Measurements from ENCODE around the gene CADM4. TPM values are rescaled to one million over a fixed set of nuclear protein-coding genes. Genes with fewer than 3 reads are reported as not detected.
A peak's percentile ranks its signal among the peaks of the same experiment; 100 is the strongest.
"Not testable (repeated sequence)": the region's sequence is repeated elsewhere in the genome, so short reads cannot be mapped to it uniquely, and the experiment has no call there.

The CADM4 gene
- total RNA-seq, 1 experiment from 2014 or later: 3.1 TPM

GRCh38 chr19:43616306-43616705 lies 23.3 kb downstream of the CADM4 start:
- H3K27ac ChIP-seq: no peak overlapping the region
- peaks cover 15% of the 10 kb centered on the region for H3K36me3 ChIP-seq
- no peak overlapping the region for H3K4me3 ChIP-seq
- H3K4me1 ChIP-seq: no peaks in the 10 kb centered on the region
- no peaks in the 10 kb centered on the region for H3K27me3 ChIP-seq
- DNase-seq: no peak
- no peaks in the 10 kb centered on the region for H3K9me3 ChIP-seq (replicated peaks)

DNA sequence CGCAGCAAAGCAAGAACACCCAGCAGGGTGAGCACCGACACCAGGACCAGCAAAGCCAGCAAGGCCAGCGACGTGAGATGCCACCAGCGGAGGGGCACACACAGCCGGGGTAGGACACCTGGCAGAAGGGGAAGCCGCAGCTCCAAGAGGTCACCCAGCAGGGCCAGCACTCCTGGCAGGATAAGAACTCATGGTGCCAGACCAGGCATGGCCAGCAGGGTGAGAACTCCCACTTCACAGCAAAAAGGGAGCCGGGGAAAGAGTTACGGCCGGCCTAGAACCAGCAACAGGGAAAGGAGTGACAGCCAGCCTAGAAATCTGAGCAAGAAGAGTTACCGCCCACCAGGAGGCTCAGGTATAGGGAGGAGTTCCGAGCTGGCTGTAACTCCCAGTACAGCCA lies 27.3 kb downstream of the CADM4 start:
- peaks cover 18% of the 10 kb centered on the region for H3K36me3 ChIP-seq
- H3K9me3 ChIP-seq (replicated peaks): no peaks in the 10 kb centered on the region
- H3K4me1 ChIP-seq: no peaks in the 10 kb centered on the region
- DNase-seq: no peak
- H3K4me3 ChIP-seq: no peak overlapping the region
- no peaks in the 10 kb centered on the region for H3K27me3 ChIP-seq
- H3K27ac ChIP-seq: no peak overlapping the region

DNA sequence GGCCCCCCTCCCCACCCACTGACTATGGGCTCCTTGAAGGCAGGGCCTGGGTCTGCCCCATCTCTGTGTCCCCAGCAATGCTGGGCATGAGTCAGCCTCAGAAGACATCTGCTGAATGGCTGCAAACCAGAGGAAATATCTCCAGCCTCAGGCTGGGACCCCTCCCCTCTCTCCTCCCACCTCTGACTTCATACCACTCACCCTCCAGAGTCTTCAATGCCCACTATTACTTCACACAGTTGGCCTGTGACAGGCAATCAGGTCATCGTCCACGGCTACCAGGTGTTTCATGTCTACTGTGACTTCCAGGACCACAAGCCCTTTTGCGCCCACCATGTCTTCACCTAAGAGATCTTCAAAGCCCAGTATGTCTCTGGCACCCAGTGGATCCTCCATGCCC lies 27.9 kb downstream of the CADM4 start, which contains the start of gene SRRM5:
TSS of gene SRRM5 (plus strand) at position 301 of the 400 bp plus-strand sequence. CDS start at position 335, 34 bp downstream.
- Histone ChIP-seq H3K9me3 (replicated peaks) (no peaks in the 10 kb centered on the region), H3K27me3 (no peaks in the 10 kb centered on the region), H3K27ac (no peak within 1 kb of the TSS), H3K4me3 (no peak within 1 kb of the TSS), H3K4me1 (no peaks in the 10 kb centered on the region), H3K36me3 (peaks cover 18% of the 10 kb centered on the region)
- DNase-seq: no peak

DNA sequence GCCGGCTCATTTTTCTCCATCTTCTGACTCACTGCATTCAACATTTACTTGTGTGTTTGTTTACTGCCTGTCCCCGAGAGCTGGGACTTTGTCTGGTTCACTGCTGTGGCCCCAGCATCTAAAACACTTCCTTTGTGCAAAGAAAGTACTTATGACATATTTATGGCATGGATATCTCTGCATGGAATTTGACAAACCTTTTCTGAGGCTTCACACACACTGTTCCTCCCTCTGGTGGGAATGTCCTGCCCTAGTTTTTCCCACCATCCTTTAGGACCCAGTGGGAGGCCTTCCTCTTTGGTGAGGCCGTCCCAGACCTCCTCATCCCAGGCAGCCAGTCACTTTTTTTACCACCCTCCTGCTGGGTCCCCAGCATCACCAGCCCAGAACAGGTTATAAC lies 29.2 kb downstream of the CADM4 start:
- no peak overlapping the region for H3K27ac ChIP-seq
- H3K4me3 ChIP-seq: no peak overlapping the region
- DNase-seq: no peak
- H3K36me3 ChIP-seq: peaks cover 18% of the 10 kb centered on the region
- H3K4me1 ChIP-seq: no peaks in the 10 kb centered on the region
- no peaks in the 10 kb centered on the region for H3K9me3 ChIP-seq (replicated peaks)
- H3K27me3 ChIP-seq: no peaks in the 10 kb centered on the region

DNA sequence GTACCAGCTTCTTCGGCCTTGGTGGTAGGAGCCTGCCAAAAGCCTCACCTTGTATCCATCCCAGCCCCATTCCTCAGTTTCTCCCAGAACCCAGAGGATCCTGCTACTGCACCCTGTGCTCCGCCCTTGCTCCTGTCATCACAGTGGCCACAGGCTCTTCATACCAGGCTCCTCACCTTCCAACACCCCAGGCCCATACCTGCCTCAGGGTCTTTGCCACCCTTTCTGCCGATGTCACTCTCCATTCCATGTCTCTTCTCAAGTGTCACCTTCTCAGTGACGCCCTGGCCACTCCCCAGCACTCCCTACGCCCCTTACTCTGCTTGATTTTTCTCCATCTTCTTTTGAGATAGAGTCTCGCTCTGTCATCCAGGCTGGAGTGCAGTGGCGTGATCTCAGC lies 29.8 kb downstream of the CADM4 start:
- Histone ChIP-seq H3K27ac (no peak overlapping the region), H3K4me3 (no peak overlapping the region), H3K36me3 (peaks cover 18% of the 10 kb centered on the region), H3K9me3 (replicated peaks) (no peaks in the 10 kb centered on the region), H3K27me3 (no peaks in the 10 kb centered on the region), H3K4me1 (no peaks in the 10 kb centered on the region)
- no peak for DNase-seq

DNA sequence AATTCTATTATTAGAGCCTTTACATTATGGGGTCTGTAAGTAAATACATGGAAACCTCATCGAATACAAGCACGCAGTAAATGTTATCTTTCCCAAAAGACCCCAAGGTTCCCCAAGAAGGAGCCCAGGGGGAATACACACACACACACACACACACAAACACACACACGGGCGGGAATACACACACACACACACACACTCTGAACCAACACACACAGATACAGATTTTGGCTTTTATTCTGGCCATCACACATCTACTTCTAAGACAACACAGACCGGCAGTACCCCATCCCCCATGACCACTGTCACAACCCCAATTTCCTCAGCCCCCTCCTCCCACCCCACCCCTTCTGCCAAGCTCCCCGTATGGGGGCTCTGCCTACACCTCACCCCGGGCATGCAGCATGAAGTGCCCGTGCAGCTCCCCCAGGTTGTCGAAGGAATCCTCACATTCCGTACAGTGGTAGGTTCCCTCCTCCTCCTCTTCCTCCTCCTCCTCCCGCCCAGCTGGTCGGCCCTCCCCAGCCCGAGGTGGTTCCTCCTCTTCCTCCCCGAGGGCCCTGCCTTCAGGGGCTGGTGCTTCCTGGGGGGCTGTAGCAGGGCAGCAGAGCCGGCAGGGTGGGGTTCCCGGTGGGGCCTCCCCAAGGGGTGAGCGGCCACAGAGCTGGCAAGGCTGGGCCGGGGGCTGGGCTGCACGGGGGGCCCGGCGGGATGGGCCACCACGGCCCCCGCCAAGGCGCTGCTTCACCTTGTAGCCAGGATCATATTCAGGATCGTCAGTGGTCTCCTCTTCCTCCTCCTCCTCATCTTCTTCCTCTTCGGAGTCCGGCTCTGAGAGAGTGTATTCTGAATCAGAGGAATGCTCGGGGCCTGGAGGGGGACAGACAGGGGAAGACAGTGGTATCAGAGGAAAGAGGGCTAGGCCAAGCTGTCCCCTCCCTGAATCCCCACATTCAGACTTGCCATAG lies 32.1 kb downstream of the CADM4 start:
- Histone ChIP-seq H3K36me3 (peaks cover 13% of the 10 kb centered on the region), H3K9me3 (replicated peaks) (no peaks in the 10 kb centered on the region), H3K27me3 (no peaks in the 10 kb centered on the region), H3K27ac (no peak overlapping the region), H3K4me1 (no peaks in the 10 kb centered on the region), H3K4me3 (no peak overlapping the region)
- no peak for DNase-seq

DNA sequence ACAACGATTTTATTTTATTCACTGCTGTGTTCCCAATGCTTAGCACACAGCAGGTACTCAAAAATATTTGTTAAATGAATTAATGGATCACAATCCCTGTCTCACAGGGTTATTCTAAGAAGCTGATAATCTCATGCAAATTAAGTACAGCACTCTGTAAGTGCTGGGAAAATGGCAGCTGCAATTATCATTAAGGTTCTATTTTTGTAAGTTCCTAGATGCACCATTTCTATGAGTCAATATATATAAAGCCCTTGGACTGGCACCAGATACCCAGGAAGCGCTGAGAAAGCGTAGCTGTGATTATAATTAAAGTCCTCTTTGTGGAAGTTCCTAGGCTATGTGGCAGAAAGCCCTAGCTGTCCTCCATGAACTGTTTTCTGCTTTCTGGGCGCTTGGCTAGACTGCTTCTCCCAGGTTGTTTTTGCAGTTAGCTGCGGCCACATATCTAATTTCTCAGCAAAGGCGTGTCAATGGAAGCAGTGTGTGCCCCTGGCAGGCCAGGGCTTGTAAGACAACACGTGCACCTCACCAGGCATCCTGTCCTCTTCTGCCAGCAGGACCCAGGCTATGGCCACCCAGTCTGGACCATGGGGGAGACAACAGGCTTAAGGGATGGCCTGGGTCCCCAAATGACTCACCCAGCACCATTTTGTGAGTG lies 33.0 kb downstream of the CADM4 start:
- Histone ChIP-seq H3K27me3 (no peaks in the 10 kb centered on the region), H3K27ac (no peak overlapping the region), H3K4me3 (no peak overlapping the region), H3K4me1 (no peaks in the 10 kb centered on the region), H3K36me3 (peaks cover 6% of the 10 kb centered on the region), H3K9me3 (replicated peaks) (no peaks in the 10 kb centered on the region)
- DNase-seq: no peak

GRCh38 chr19:43605875-43606568 lies 33.6 kb downstream of the CADM4 start:
- Histone ChIP-seq H3K36me3 (peaks cover 5% of the 10 kb centered on the region), H3K4me3 (no peak overlapping the region), H3K27me3 (no peaks in the 10 kb centered on the region), H3K27ac (no peak overlapping the region), H3K9me3 (replicated peaks) (no peaks in the 10 kb centered on the region), H3K4me1 (no peaks in the 10 kb centered on the region)
- no peak for DNase-seq

GRCh38 chr19:43600326-43600725 lies 39.3 kb downstream of the CADM4 start:
- not testable (repeated sequence) for H3K4me3 ChIP-seq; DNase-seq; H3K27me3 ChIP-seq; H3K4me1 ChIP-seq; H3K36me3 ChIP-seq; H3K9me3 ChIP-seq (replicated peaks); H3K27ac ChIP-seq

DNA sequence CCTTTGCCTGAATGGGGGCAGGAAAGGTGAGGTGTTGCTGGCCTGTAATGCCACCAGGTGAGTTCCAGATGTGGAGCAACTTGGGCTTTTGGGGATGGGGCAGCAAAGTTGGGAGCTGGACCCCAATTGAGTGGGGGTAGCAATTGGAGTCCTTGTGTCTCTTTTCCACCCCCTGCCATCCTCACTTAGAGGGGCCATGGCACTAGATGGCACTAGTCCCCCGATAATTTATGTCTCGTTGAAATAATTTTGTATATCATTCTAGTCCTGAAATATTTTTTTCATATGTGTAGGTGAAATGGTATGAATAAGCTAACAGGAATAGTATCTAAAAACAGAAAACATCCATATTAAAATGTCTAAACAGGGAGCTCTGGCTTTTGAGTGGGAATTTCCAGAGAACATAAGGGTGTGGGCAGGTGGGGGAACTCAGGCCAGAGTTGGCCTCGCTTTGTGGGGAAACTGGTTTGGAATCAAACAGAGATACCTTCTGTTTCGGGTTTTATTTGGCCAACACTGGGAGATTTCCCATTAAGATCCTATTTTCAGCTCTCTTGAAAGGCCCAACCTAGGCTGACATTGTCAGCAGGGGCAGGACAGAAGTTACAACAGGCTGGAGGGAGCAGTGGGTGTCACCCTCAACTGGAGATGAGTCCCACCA lies 39.9 kb downstream of the CADM4 start:
- 0 out of 2 replicates have a peak, but pooled peaks cover 4% of the 10 kb centered on the region for H3K4me1 ChIP-seq
- H3K9me3 ChIP-seq (replicated peaks): no peaks in the 10 kb centered on the region
- H3K27ac ChIP-seq: no peak overlapping the region
- H3K27me3 ChIP-seq: no peaks in the 10 kb centered on the region
- peaks cover 3% of the 10 kb centered on the region for H3K36me3 ChIP-seq
- H3K4me3 ChIP-seq: no peak overlapping the region
- DNase-seq: no peak

DNA sequence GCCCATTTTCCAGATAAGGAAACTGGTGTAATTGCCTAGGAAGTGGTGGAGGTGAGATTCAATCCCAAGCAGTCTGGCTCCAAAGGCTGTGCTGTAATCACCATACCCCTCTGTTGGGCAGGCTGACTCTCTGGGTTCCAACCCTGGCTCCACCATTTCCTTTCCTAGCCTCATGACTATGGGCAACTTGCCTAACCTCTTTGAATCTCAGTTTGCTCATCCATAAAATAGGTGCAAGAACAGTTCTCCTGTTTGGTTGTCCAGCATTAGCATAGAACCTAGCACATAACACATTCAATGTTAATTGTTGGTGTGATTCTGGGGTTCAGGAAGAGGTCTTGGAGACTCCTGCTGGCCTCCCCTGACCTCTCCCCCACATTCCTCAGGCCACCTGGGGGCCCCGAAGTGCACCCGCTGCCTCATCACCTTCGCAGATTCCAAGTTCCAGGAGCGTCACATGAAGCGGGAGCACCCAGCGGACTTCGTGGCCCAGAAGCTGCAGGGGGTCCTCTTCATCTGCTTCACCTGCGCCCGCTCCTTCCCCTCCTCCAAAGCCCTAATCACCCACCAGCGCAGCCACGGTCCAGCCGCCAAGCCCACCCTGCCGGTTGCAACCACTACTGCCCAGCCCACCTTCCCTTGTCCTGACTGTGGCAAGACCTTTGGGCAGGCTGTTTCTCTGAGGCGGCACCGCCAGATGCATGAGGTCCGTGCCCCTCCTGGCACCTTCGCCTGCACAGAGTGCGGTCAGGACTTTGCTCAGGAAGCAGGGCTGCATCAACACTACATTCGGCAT lies 41.0 kb downstream of the CADM4 start:
- H3K4me1 ChIP-seq: 0 out of 2 replicates have a peak, but pooled peaks cover 4% of the 10 kb centered on the region

GRCh38 chr19:43597876-43598275 lies 41.8 kb downstream of the CADM4 start:
- Histone ChIP-seq H3K4me3 (no peak overlapping the region), H3K4me1 (0 out of 2 replicates have a peak, but pooled peaks cover 4% of the 10 kb centered on the region), H3K27ac (no peak overlapping the region), H3K9me3 (replicated peaks) (no peaks in the 10 kb centered on the region), H3K36me3 (peaks cover 3% of the 10 kb centered on the region), H3K27me3 (no peaks in the 10 kb centered on the region)
- DNase-seq: no peak

More for the DNA sequence above, 41.0 kb downstream of the CADM4 start:
- no peak overlapping the region for H3K27ac ChIP-seq
- H3K9me3 ChIP-seq (replicated peaks): no peaks in the 10 kb centered on the region
- peaks cover 3% of the 10 kb centered on the region for H3K36me3 ChIP-seq
- no peaks in the 10 kb centered on the region for H3K27me3 ChIP-seq
- DNase-seq: no peak
- H3K4me3 ChIP-seq: no peak overlapping the region

DNA sequence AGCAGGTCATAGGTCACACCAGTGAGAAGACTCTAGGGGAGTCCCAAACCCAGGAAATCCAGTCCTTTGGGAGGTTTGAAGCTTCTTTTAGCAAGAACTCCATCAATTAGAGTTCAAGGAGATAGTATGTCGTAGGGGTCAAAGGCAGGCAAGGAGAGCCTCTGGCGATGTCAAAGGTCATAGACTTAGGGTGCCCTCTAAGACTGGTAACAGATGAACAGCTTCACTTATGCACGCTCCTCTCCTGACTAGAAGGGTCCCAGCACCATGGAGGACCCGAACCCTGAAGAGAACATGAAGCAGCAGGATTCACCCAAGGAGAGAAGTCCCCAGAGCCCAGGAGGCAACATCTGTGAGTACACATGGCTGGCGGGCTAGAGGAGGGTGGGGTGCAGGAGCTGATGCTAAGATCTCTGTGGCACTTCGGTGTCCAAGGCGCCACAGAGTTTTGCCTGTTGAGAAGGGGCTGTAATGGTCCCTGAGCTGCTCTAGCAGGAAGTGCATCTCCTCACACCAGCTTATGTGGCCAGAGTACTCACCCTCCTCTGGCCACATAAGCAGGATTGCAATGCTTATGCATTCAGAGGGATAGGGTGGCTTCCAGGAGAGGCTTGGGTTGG lies 42.7 kb downstream of the CADM4 start:
- Histone ChIP-seq H3K27ac (peak overlapping the region; percentile 99), H3K4me1 (0 out of 2 replicates have a peak, but pooled peaks cover 4% of the 10 kb centered on the region), H3K4me3 (peak overlapping the region; percentile 64), H3K27me3 (no peaks in the 10 kb centered on the region), H3K9me3 (replicated peaks) (no peaks in the 10 kb centered on the region), H3K36me3 (peaks cover 3% of the 10 kb centered on the region)
- peak in 1 of 2 experiments; percentile 21 for DNase-seq
